NCI-H2196 treated with DMSO at 0.1 percent for 48 hours (cell line): Measurements from ENCODE around the gene CBLL1.
A peak's percentile ranks its signal among the peaks of the same experiment; 100 is the strongest.

Source experiments
- DNase-seq: peaks from one replicate; lab custom pipeline; 2025; ENCODE audit not compliant: unreplicated experiment; lab: John Stamatoyannopoulos, UW

CBLL1 gene

DNA sequence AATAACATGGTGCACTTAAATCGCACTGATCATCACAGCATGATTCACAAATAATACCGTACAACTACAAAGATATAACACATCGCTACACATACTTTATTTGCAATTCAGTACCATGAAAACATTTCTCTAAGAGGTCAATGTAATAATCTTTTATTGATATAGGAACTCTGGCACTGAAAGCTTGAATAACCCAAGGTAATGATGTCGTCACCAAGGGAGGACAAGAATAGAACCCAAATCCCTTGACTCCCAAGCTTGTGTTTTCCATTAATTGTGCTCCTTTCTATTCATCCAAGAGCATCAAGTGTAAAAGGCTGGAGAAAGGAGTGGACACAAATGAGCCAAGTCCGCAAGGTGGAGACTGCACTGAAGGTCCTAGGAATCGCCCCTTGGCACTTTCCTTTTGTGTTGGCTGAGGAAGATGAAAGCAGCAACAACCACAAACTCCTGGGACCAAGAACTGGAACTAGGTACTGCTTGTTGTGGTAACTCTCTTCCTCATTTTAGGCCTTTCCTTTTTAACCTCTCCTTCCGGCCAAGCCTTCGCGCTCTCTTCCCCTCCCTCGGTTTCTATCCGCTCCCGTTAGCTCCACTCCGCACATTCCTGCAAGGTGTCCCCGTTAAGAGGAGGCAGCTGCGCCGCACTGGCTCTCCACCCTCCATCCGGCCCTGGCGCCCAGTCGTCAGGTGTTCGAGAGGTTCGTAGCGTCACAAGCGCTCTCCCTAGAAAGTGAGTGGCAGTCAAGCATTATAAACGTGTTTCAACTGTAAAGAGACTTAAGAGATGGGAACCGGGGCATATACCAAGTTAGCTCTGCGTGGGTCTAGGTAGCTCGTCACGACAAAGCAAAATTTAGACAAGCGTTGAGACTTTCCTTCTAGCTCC, 1.0 kb upstream of the CBLL1 start:
- DNase-seq = peak; percentile 81

DNA sequence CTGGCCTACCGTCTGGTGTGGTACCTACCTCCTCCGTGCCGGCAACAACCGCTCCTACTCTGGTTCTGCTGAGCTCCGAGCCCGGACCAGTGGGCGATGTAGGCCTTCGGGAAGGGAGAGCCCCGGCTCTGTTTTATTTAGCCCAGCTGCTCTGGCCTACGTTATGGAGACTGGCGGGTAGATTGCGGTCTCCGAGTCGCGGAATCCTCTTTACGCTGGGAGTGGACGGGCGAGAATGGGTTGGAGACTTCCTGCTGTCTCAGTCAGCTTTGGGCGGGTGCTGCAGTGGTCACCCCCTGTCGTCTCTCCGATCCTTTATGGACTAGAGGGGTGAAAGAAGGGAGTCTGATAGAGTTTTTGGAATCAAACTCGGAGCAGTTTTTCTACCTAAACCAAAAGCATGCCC, 406 bp downstream of the CBLL1 start:
- peak; percentile 54 for DNase-seq

DNA sequence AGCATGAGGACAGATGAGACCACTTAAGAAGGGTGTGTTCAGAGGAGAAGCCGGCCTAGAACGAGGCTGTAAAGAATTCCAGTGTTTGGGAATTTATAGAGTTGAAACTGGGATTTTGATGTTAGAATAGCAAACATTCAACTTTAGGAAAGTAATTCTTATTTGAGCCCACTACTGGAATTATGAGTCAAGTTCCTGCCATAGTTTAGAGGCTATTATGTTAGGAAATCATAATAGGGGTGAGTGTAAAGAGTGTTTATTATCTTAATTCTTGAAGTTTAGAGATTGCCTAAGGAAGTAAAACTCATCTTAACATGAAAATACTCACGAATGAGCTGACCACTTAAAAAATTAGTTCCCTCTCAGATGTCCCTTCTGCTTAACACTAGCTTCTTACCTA, 2.1 kb downstream of the CBLL1 start:
- DNase-seq = no peak

DNA sequence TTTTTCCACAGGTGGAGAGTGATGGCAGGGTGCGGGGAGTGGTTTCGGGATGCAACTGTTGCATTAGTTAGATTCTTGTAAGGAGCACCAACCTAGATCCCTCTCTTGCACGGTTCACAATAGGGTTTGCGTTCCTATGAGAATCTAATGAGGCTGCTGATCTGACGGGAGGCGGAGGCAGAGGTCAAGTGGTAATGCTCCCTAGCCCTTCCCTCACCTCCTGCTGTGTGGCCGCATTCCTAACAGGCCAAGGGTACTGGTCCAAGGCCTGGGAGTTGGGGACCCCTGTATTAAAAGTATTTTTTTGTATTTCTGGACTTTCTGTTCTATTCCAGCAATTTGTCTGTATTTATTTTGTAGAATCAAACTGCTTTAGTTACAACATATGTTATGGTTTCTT, 7.2 kb downstream of the CBLL1 start:
- no peak for DNase-seq

DNA sequence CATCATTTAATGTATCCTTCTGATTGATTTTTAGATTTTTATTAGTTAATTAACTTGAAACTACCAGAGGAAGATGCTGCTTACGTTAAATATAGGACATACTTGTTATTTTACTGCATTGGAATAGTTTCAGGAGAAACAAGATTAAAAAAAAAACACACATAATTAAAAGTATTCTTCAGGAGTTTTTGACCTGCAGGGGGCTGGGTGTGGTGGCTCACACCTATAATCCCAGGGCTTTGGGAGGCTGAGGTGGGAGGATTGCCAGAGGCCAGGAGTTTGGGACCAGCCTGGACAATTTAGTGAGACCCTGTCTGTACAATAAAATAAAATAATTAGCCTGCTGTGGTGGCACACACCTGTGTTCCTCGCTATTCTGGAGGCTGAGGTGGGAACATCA, 10.7 kb downstream of the CBLL1 start:
- no peak for DNase-seq

DNA sequence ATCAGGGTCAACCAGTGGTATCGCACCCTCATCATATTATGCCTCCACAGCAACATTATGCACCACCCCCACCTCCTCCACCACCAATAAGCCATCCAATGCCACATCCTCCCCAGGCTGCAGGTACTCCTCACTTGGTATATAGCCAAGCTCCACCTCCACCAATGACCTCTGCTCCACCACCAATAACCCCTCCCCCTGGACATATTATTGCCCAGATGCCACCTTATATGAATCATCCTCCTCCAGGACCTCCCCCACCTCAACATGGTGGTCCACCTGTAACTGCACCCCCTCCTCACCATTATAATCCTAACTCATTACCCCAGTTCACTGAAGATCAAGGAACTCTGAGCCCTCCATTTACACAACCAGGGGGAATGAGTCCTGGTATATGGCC, 14.7 kb downstream of the CBLL1 start:
- DNase-seq = no peak

DNA sequence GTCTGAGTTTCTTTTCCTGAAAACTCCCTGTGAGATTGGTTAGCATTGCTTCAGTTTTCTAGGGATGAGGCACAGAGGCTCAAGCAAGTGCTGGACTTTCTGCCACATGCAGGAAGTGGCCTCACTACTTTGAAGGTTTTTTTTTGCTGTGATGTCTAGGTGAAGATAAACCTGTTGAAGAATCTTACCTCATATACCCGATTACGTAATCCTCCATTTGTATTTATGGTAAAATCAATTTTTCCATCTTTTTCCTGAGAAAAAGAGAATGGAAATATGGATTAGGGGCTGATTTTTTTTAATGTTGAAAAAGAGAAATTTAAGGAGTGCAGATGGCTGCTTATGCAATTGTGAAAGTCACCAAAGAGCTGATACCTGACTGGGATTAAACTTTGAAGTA, 23.4 kb downstream of the CBLL1 start:
- DNase-seq = no peak

DNA sequence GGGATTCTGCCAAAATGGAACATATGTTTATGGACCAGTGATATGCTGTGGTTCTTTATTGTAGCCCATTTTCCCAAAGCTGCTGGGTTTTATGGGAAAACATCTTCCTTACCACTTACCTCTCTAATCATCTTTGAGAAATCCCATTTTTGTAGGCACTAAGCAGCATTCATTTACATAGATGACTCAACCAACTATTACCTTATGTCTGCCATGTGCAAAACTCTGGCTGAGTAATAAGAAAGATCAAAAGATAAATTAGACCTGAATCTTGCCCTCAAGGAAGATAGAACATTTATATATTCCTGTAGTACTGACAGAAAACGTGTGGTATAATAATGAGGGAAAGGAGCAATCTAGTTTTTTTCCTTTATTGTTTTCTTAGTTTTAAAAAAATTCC, 24.3 kb downstream of the CBLL1 start:
- DNase-seq = no peak

DNA sequence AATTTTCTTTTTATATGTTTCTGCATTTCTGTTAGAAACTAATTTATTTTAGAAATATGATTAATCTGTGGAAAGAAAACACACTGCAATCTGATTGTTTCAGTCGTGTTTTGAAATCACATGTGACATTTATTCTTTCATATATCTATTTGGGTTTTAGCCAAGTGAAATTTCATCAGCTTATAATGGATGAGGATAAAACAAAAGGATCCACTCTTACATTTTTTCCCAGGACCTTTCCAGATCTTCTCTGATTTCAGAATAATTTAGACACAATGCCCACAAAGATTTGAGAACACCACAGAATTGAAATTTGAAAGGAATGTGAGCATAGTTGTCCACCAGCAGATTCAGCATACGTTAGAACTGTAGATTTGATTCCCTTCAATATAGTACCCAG, 29.1 kb downstream of the CBLL1 start:
- DNase-seq = no peak

DNA sequence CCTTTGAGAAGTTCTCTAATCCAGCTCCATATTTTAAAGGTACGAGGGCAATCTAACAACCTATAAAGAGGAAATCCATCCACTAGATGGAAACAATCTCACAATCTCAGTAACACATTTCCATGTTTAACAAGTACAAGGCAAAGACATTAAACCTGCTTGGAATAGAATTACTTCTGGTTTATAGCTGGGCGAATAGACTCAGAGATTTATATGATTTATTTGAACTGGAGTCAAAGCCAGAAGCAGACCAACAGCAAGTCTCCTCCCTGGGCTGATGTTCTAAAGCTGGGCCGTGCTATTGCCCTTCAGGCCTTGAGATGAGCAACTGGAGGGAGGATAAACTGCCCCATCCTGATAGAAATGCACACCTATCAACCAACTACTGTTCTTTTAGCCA, 33.8 kb downstream of the CBLL1 start:
- DNase-seq = no peak

DNA sequence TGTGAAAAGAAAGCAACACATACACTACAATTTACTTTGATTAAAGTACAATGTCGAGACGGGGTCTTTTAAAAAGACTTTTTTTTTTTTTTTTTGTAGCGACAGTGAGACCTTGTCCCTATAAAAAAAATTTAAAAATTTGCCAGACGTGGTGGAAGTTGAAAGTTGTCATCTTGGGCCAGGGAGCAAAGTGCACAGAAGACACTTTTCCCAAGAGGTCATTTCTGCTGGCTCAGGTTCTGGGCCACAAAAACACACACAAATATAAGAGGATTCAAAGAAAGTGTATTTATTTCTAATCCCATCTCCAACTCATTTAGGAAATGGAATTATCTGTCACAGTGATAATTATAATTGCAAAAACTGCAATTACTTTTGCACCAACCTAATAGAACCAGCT, 34.3 kb downstream of the CBLL1 start:
- DNase-seq = no peak

DNA sequence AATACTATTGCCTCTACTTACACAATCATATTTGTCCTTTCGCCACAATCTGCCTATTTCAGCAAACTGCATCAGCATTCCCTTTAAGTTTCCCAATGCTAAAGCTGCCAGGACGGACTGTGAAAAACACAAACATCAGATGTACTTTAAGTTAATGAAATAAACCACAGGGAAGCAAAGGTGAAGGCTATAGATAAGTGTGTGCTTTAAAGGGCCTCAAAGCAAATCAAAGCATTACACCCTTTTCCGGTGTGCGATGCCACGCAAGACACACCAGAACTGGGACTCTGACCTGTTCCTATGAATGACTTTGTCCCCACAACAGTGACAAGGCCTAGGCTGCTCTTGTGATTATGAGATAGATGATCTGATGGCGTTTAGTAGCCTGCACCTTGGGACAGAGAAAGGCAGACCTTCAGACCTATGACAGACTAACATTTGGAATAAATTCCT, 35.7 kb downstream of the CBLL1 start:
- DNase-seq = no peak

DNA sequence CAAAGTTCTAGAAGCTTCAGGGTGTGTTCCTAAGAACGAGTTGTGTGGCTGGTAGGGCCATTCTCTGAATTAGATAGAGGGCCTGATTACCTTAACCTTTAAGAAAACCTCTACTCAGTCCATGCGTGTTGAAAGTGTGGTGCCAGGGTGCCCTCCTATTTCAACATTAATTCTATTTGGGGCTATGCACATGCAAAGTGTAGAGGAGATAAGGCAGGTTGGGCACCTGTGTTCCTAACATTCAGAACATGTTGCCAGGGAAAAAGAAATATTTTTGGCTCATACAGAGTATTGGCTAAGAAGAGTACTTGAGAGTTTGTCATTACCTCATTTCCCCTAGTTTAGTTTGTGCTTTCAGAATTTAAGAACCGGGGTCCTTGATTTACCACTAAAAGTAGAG, 38.4 kb downstream of the CBLL1 start:
- DNase-seq = no peak

DNA sequence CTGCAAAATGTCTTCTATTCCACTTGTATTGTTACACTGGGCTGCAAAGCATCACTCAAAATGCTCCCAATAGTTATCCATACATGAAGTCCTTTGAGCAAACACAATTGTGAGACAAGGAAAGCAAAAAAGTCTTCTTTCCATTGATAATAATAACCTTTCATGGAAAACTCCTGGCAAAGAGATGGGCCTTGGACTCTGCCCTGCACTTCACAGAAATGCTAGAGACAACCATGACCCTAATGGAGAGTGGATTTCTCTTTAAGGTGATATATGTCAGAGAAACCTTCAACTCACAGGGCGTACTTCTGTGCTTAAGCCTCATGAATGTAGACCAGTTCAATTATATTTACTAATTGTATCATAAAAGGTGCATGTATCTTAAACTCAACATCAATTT, 39.7 kb downstream of the CBLL1 start:
- DNase-seq = no peak

DNA sequence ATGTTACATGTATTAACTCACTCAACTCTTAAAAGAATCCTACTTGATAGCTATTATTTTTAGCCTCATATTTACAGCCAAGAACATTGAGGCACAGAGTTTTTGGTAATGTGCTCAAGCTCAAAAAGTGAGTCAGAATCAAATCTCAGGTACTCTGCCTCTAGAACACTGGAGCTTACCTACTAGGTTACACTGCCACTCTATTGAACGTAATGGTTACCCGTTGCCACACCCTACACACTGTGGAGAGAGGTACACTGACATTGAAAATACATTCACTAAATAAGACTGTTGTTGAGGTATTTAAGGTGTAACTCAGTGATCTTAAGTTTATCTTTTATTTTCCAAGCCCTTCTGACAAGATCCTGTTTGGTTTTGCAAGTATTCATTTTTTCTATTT, 41.2 kb downstream of the CBLL1 start:
- DNase-seq = no peak

DNA sequence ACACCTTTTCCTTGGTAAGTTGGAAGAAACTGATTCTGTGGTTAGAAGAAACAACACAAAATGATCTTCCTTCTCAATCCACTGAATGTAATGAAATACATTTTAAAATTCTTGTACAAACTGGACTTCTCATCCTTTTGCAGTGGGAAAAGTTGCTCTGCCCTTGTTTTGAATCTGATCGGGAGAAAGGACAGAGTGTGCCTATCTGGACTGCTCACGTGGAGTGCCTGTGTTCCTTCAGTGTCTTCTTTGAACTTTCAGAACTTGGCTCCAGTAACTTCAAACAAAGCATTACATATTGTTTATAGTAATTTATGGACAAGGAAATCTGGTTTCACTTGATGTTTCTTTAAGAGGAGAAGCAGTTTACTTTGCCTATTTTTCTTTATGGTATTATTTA, 42.0 kb downstream of the CBLL1 start:
- DNase-seq = no peak

DNA sequence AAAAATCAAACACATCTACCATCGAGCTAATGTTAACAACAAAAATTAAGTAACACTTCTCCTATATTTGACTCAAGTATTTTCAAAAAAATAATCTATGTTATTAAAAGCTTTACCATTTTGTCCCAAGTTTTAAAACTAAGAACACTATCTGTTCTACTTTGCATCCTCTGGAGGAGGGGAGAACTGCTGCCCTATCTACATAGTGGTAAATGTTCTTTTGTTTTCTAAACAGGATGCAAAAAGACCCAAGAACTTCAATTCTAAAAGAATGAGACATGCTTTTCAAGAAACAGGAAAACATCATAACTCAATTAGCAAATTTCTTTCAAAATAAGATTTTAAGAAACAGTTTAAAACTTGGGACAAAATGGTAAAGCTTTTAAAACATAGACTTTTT, 44.3 kb downstream of the CBLL1 start:
- no peak for DNase-seq

DNA sequence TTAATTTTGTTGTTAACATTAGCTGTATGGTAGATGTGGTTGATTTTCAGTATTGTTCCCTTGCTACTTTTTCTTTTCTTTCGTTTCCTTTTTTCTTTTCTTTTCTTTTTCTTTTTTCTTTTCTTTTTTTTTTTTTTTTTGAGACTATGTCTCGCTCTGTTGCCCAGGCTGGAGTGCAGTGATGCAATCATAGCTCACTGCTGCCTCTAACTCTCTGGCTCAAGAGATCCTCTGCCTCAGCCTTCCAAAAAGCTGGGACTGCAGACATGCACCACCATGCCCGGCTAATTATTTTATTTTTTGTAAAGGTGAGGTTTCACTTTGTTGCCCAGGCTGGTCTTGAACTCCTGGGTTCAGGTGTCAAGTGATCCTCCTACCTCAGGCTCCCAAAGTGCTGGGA, 44.7 kb downstream of the CBLL1 start:
- DNase-seq = no peak

DNA sequence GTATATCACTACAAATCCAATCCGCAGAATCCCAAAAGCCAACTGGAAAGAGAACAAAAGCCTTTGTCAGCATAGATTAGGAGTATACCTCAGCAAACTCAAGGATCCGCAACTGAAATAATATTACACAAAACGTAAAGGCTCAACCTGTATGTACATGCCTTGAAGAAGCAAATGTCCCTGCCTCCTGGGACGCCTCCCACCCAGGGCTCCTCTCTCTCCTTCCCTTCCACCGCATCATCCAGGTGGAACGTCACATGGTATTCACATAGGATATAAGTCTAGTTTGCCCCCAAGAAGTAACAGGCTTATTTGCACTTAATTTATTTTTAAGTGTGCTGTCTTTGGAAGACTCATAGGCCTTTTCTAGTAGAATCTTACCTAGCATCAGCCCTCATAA, 45.7 kb downstream of the CBLL1 start:
- no peak for DNase-seq

DNA sequence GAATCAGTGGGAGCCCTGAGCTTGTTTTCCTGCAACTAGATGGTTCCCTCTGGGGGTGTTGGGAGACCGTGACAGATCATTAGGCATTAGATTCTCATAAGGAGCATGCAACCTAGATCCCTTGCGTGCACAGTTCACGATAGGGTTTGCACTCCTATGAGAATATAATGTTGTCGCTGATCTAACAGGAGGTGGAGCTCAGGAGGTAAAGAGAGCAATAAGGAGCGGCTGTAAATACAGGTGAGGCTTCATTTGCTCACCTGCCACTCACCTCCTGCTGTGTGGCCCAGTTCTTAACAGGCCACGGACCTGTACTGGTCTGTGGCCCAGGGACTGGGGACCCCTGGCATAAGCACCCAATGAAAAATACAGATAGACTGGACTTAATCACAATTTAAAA, 48.4 kb downstream of the CBLL1 start:
- DNase-seq = no peak

DNA sequence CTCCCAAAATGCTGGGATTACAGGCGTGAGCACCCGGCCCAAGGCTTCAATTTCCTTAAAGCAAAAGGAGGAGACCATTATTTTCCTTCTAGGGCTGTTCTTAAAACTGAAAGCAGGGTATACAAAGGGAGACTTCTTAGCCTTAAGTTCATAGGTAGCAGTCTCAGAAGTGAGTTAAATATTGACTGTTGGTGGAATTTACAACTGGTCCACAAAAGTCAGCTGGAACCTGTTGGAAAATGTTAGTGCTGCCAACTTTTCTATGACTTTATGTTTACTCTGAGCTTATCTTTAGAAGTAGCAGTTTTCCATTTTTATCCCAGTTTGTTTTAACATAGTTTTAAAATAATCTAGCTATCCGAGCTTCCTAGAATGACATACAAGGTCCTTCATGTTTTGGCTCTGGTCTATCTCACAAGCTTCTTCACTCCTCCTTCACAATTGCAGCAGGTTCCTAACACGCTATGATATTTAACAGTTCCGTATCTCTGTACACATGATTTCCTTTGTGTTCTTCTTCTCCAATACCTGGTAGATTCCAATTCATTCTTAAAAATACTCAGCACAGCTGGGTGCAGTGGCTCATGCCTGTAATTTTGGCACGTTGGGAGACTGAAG, 55.8 kb downstream of the CBLL1 start:
- DNase-seq = no peak

DNA sequence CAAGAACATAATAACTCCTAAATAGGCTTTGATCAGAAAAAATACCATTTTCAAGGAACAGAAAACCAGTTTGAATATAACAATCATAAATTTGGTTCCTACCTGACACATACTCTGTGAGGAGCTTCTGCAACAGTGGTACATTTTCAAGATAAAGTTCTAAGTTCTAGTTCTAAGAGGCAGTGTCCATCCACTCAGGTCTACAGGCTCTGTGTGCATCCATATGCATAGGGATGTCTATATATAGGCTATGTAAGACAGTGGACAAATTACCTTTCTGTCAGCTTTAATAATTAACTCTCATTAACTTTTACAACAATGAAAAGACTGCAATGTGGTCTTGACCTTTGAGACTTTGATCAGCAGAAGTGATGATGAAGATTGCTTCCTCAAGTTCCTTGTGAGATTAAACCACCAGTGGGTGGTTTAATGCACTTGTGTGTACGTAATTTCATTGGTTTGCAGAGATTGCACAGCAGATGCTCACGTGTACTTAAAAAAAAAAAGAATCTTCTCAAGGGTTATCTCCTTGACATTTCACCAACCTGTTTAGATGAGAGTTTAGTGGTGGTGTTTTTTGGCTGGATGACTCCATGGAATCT, 59.2 kb downstream of the CBLL1 start, which contains the start of gene SLC26A3:
Gene SLC26A3, minus strand, starts transcription at position 215 of the 602 bp plus-strand sequence. CDS start 8,714 bp downstream, outside the sequence.
- DNase-seq = no peak
